Brain microvascular endothelial cell (primary cell): ENCODE data around the gene SH3RF3.

Experiments
- DNase-seq: peaks from one replicate; pipeline ENCODE4 v3.0.0-alpha.2; 2020
- H3K27ac ChIP-seq: fragments of 250-450 bp; sonication (Bioruptor Pico); 2 replicates; pipeline ENCODE4 v1.5.1; 2020; ENCODE audit warnings: mild to moderate bottlenecking, moderate library complexity
- H3K27me3 ChIP-seq: fragments of 250-450 bp; sonication (Bioruptor Pico); replicated peaks from 2 replicates; pipeline ENCODE4 v1.5.1; 2020; ENCODE audit warnings: mild to moderate bottlenecking
- H3K36me3 ChIP-seq: fragments of 250-450 bp; sonication (Bioruptor Pico); replicated peaks from 2 replicates; pipeline ENCODE4 v1.5.1; 2020; ENCODE audit warnings: mild to moderate bottlenecking
- H3K4me3 ChIP-seq: 2 replicates; pipeline ENCODE4 v1.5.1; 2011; ENCODE audit warnings: low read depth, mild to moderate bottlenecking, control low read depth, low read length, moderate library complexity
- in situ Hi-C: cut with HindIII; loops from 2 replicates; pipeline ENCODE4 v1.10.0; 2017; ENCODE audit warnings: low sequenced_read_pairs, low pct_ligation_motif_present
- TF ChIP-seq, protein P1 (sequence below): IDR thresholded peaks from 2 replicates; pipeline ENCODE4 v1.5.1; 2011; ENCODE audit warnings: low read depth, mild to moderate bottlenecking, moderate library complexity, low read length, control low read depth, inconsistent platforms; ENCODE audit errors: missing control alignments

Gene SH3RF3

GRCh38 chr2:109244750-109245382, 115.9 kb downstream of the SH3RF3 start:
- in situ Hi-C loops = no loop called here
- TF ChIP-seq, protein P1, sequence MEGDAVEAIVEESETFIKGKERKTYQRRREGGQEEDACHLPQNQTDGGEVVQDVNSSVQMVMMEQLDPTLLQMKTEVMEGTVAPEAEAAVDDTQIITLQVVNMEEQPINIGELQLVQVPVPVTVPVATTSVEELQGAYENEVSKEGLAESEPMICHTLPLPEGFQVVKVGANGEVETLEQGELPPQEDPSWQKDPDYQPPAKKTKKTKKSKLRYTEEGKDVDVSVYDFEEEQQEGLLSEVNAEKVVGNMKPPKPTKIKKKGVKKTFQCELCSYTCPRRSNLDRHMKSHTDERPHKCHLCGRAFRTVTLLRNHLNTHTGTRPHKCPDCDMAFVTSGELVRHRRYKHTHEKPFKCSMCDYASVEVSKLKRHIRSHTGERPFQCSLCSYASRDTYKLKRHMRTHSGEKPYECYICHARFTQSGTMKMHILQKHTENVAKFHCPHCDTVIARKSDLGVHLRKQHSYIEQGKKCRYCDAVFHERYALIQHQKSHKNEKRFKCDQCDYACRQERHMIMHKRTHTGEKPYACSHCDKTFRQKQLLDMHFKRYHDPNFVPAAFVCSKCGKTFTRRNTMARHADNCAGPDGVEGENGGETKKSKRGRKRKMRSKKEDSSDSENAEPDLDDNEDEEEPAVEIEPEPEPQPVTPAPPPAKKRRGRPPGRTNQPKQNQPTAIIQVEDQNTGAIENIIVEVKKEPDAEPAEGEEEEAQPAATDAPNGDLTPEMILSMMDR = no peak
- Histone ChIP-seq H3K36me3 (no peaks in the 10 kb centered on the region), H3K4me3 (no peak overlapping the region), H3K27me3 (no peaks in the 10 kb centered on the region), H3K27ac (no peak overlapping the region)
- no peak for DNase-seq

DNA sequence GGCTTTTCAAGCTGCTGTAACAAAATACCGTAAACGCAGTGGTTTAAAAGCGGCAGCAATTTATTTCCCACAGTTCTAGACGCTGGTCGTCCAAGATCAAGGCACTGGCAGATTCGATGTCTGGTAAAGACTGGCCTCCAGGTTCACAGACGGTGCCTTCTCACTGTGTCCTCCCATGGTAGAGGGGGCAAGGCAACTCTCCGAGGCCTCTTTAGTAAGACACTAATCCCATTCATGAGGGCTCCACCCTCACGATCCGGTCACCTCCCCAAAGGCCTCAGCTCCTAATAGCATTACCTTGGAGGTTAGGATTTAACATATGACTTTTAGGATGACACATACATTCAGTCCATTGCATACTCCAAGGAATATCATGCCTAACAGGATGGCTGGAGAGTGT, 117.2 kb downstream of the SH3RF3 start:
- H3K27me3 ChIP-seq = no peaks in the 10 kb centered on the region
- TF ChIP-seq, protein P1 = no peak
- H3K36me3 ChIP-seq = no peaks in the 10 kb centered on the region
- H3K4me3 ChIP-seq = no peak overlapping the region
- no peak for DNase-seq
- no peak overlapping the region for H3K27ac ChIP-seq
- in situ Hi-C loops = no loop called here

DNA sequence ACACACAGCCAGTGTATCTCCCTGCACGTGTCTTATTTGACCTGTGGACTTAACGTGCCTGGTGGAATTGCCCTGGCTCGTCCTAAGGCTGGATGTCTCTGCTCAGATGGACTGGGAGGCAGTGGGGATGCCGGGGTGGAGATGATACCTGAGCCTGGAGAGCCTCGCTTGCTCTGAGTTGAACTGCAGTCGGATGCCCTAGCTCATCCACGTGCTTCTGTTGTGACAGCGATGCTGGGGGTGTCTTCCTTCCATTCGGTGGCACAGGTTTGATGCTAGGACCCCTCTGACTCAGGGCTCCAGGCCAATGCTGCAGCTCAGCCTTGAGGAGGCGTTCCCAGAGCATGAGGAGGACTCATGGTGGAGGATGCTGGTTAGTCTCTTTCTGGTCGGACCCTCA, 117.6 kb downstream of the SH3RF3 start:
- TF ChIP-seq, protein P1 = no peak
- DNase-seq = no peak
- Histone ChIP-seq H3K36me3 (no peaks in the 10 kb centered on the region), H3K27me3 (no peaks in the 10 kb centered on the region), H3K4me3 (no peak overlapping the region), H3K27ac (no peak overlapping the region)
- in situ Hi-C loops = no loop called here

GRCh38 chr2:109247340-109247739, 118.3 kb downstream of the SH3RF3 start:
- TF ChIP-seq, protein P1 = no peak
- in situ Hi-C loops = no loop called here
- Histone ChIP-seq H3K4me3 (no peak overlapping the region), H3K27me3 (no peaks in the 10 kb centered on the region), H3K36me3 (no peaks in the 10 kb centered on the region), H3K27ac (no peak overlapping the region)
- DNase-seq = no peak

DNA sequence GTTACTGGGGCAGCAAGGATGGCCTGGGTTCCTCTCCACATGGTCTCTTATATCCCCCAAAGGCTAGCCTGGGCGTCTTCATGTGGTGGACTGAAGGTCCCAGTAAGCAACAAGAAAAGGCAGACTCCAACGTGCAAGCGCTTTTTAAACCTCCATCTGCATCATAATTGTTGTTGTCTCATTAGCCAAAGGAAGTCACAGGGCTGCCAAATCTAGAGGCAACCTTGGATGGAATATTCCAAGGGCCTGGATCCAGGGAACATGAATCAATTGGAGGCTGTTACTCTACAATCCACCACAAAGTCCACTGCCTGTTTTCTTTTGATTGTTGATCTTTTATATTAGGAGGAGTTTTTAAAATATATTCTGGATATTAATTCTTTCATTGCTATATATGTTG, 118.8 kb downstream of the SH3RF3 start:
- Histone ChIP-seq H3K4me3 (no peak overlapping the region), H3K27me3 (no peaks in the 10 kb centered on the region), H3K36me3 (no peaks in the 10 kb centered on the region), H3K27ac (no peak overlapping the region)
- in situ Hi-C loops = no loop called here
- no peak for DNase-seq
- TF ChIP-seq, protein P1 = no peak

GRCh38 chr2:109248590-109248989, 119.6 kb downstream of the SH3RF3 start:
- Histone ChIP-seq H3K36me3 (no peaks in the 10 kb centered on the region), H3K27me3 (no peaks in the 10 kb centered on the region), H3K4me3 (no peak overlapping the region), H3K27ac (no peak overlapping the region)
- in situ Hi-C loops = no loop called here
- no peak for DNase-seq
- TF ChIP-seq, protein P1 = no peak
